IPS-11a (cell line): ENCODE results near the gene HOXC5.
"Not testable (repeated sequence)": the region's sequence is repeated elsewhere in the genome, so short reads cannot be mapped to it uniquely, and the experiment has no call there.

ENCODE experiments used
- H3K4me3 ChIP-seq: one replicate; pipeline ENCODE4 v1.5.1; 2013; ENCODE audit warnings: low read depth, low read length, control low read depth

HOXC5 gene

DNA sequence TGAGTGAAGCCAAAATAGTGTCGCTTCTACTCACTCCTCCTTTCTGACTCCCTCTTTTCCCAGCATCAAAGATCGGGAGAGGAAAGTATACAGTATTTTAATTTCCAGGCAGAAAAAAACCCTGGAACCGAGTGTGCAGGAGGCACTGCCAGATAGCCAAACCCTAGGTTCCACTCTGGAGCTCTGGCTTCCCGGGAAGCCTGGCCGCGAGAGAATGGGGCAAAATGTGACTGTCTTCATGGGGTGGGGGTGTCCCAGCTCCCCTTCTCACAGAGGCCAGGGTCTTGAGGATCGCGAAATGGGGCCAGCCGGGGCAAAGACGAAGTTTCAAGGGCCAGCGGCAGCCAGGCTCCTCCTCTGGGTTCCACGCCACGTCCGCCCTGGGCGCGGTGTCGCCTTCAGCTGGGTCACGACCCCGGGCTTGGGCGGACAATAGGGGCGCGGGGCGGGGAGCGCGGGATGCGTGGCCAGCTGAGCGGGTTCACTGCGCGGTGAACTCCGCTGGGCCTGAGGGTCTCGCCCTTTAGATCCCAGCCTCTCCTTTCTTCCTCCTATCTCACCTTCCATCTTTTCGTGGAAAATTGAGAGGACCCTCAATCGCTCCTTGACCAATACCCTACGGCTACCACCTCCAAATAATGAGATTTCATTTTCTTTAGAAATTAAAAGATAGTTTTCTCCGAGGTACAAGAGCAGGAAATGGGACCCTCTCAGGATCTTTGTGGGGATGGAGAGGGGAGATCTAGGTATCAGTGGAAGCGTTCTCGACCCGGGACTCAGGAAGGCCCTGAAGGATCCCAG lies 27.5 kb downstream of the HOXC5 start:
- H3K4me3 ChIP-seq: no peak overlapping the region

GRCh38 chr12:54060975-54061778 lies 28.3 kb downstream of the HOXC5 start:
- no peak overlapping the region for H3K4me3 ChIP-seq

GRCh38 chr12:54065677-54066076 lies 32.8 kb downstream of the HOXC5 start:
- H3K4me3 ChIP-seq: no peak overlapping the region

DNA sequence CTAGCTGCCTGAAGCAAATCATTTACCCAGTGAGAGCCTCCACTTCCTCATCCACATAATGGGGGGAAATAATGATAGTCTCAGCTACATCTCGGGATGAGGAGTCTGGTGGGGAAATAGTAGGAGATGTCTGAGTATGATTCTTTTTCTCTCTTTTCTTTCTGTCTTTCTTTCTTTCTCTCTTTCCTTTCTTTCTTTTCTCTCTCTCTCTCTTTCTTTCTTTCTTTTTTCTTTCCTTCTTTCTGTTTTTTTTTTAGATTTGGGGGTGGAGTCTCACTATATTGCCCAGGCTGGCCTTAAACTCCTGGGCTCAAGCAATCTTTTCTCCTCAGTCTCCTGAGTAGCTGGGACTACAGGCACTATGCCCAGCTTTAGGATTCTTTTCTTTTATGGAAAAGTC lies 33.6 kb downstream of the HOXC5 start:
- no peak overlapping the region for H3K4me3 ChIP-seq

DNA sequence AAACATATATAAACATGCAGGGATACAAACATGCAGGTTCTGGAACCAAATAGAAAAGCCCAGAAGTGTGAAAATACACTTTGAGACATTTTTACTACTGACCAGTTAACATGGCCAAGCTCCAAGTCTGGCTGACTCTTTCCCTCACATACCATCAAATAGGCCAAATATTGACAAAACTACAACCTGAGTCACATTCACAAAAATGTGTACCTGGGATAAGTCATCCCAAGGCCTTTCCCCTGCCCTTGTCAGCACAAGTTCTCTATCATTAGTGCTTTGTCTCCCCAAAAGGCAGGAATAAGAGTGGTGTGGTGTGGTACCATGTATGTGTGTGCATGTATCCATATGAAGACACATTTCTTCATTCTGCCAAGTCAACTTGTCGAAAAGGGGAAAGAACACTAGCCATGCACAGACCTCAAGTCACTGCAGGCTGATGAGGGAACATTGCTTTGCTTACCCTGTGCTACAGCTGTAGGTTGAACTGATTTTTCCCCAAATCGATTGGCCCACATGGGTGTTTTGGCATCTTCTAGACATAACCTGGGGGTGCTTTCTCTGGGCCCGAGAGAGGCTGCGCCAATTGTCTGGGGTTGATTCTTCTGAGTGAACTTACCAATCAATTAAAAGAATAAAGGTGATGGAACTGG lies 35.7 kb downstream of the HOXC5 start:
- H3K4me3 ChIP-seq: no peak overlapping the region

DNA sequence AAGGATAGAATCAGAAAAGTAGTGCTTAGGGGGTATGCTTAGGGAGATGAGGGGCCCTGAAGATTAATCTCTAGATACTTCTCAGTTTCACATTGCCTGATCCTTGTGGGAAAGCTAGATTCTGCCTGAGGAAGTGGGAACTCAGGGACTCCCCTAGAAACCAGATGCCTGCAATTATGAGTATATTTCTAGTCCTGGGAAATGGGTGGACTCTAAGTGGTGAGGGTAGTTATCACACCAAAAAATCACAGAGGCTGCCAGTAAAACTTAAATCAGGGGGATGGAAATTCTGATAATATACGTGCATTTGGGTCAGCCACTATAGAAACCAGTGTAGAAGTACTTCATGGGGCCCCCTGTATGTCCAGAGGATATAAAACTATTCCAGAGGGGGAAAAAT lies 39.1 kb downstream of the HOXC5 start:
- H3K4me3 ChIP-seq: no peak overlapping the region

DNA sequence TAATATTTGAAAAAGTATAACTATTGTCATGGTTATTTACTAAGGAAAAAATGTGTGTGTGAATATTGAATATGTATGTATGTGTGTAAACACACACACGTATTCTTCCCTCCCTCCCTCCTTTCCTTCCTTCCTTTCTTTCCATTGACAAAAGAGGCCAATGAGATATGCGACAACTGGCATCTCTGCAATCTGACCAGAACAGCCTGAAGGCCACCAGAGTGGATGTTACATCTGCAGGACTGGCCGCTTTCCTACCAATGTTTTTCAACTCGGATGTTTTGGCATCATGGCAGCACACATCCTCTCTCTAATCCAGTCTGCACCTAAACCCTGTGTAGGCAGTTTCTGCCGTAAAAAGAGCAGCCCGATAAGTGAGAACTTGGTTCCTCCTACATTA lies 41.5 kb downstream of the HOXC5 start:
- H3K4me3 ChIP-seq: no peak overlapping the region

GRCh38 chr12:54075409-54075808 lies 42.6 kb downstream of the HOXC5 start:
- no peak overlapping the region for H3K4me3 ChIP-seq

DNA sequence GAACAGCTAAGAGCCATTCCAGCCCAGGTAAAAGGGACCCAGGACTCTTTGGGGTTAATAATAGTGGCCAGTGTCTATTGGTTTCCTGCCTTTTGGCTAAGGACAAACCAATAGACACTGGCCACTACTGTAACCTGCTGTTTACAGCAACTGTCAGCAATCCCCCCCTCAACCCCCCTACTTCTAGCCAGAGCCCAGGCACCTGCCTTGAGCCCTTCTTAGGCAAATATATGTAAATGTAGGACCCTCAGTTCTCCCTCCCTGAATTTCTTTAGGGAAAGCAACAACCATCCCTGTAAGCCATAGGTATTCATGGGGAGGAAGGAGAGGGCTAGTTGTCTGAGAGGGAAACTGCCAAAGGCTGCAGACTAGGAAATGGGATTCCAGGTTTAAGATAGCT lies 43.1 kb downstream of the HOXC5 start:
- no peak overlapping the region for H3K4me3 ChIP-seq

- not testable (repeated sequence) for H3K4me3 ChIP-seq
Observed at GRCh38 chr12:54077843-54078242, 45.0 kb downstream of the HOXC5 start.

DNA sequence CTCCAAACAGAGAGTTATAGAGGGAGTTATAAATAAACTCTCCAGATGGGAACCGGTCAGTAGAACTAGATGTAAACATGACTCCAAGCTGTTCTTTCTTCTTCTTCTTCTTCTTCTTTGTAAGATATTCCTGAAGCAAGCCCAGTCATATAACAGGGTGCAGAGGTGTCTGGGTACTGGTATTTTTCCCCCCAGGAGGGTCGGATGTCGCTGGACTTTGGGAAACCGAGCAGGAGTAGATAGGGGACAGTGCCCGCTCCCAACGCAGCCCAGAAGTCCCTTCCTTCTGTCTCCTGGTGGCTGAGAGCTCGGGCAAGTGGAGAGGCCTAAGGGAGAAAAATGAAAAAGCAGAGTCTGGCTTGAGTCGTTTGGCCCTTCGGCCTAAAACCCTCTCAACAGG lies 46.3 kb downstream of the HOXC5 start:
- not testable (repeated sequence) for H3K4me3 ChIP-seq

DNA sequence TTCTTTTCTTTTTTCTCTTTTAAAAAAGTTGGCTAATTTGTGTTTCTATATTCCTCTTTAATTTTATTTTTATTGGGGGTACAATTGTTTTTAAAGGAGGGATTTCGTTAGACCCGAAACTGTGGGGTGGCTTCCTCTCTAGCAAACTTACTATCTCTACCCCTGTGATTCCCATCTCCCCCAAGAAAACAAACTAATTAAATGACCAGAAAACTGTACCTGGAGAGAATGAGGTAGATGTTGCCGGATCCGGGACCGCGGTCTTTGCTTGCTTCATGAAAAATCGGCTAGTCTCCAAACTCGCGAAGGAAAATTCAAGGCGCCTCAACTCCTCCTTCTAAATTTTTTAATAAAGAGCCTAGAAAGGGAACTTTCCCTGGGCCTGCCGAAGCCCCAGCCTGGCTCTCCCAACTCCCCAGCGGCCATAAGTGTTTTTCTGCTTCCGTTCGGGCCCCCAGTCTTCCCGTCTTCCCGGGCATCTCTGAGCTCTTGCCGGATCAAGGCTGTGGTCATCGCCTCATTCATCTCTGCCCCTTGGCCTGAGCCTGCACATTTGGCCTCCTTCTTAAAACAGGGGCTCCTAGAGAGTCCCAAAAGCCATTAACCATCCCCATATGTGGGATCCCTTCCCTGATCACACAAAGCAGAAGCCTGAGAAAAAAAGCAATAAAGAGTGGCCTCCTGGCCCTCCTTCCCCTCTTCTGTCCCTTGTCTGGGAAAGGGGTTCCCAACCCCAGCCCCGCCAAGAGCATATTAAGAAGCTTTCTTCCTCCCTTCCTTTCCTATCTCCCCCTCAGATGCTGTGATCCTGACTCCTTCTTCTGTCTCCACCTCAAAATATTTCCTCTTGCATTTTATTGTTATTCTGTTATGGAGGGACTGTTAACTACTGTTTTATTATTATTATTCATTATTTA lies 47.4 kb downstream of the HOXC5 start:
- H3K4me3 ChIP-seq: not testable (repeated sequence)

DNA sequence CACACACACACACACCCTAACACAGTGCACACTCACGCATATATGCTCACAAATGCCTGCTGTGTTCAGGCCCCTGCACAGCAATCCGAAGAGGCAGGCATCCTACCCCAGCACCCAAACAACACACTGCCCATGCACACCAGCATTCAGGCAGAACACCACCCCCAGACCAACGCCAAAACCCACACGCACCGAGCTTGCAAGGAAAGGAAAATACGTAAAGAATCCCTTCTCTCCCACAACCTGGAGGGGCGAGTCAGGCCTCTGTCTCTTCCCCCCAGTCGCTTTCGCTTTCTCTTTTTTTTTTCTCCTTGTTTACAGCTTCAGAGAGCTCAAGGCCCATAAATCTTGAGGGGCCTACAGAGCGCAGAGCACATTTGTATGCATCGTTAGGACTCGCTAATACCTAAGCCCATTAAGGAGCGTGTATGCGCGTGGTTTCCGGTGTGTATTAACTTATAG lies 48.2 kb downstream of the HOXC5 start:
- H3K4me3 ChIP-seq: not testable (repeated sequence)

DNA sequence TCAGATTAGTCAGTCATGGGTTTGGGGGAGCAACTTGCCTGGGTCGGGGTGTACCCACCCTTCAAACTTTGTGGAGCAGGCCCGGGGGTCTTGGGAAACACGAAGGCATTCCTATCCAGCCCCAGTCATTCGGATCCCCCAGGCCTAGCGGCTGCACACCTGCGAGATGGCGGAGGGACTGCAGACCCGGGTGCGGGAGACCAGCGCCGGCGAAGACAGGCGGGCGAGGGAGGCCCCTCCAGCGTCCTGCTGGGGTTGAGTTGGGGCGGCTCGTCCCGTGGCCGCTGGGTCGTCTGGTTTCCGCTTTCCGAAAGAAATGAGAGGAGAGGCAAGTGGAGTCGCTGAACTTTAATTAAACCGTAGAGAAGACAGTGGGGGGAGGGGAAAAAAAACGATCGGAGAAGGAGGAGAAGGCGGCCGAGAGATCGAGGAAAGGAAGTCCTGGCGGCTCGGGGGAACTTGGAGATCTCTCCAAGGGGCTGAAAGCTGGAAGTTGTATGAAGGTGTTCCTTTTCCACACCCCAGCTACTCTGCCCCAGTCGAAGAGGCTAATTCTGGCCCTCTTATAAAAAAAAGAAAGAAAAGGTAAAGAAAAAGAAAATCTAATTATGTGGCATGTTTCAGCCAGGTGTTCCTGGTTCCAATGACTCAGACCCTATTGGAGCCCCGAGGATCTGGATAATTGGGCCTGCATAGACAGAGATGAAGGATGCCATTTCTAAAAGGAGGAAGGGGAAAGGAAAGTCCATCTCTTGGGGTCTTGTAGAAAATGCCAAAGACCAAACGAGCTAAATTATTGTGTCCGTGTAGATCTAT lies 48.9 kb downstream of the HOXC5 start:
- not testable (repeated sequence) for H3K4me3 ChIP-seq

GRCh38 chr12:54082397-54082892 lies 49.6 kb downstream of the HOXC5 start:
- H3K4me3 ChIP-seq: no peak overlapping the region
